GM12891 (cell line): ENCODE measurements around the gene MYOM1.

ENCODE experiments used
- DNase-seq: peaks from one replicate; pipeline ENCODE4 v3.0.0; 2011; ENCODE audit warnings: low spot score; ENCODE audit not compliant: insufficient read length
- FAIRE-seq: peaks from 2 replicates; lab custom pipeline; 2011; peaks lifted over from hg19 to GRCh38; lab: Jason Lieb, UNC
- PAX5 ChIP-seq: IDR thresholded peaks from 2 replicates; pipeline ENCODE4 v1.6.1; 2011; ENCODE audit warnings: low read length, moderate library complexity, mild to moderate bottlenecking; ENCODE audit not compliant: insufficient read depth, severe bottlenecking
- POLR2A ChIP-seq: IDR thresholded peaks from 2 replicates; pipeline ENCODE4 v1.6.1; 2011; ENCODE audit warnings: low read depth, low read length, control low read depth
- POLR2AphosphoS5 ChIP-seq: IDR thresholded peaks from 2 replicates; pipeline ENCODE4 v1.6.1; 2011; ENCODE audit warnings: low read depth, low read length, control low read depth
- POU2F2 ChIP-seq: IDR thresholded peaks from 2 replicates; pipeline ENCODE4 v1.6.1; 2011; ENCODE audit warnings: low read depth, mild to moderate bottlenecking, control low read depth, low read length, moderate library complexity
- SPI1 ChIP-seq: IDR thresholded peaks from 2 replicates; pipeline ENCODE4 v1.6.1; 2011; ENCODE audit warnings: low read depth, low read length, control low read depth
- TAF1 ChIP-seq: IDR thresholded peaks from 2 replicates; pipeline ENCODE4 v1.6.1; 2011; ENCODE audit warnings: low read depth, low read length, control low read depth

The MYOM1 gene

GRCh38 chr18:3111523-3112240, 108.1 kb downstream of the MYOM1 start:
- FAIRE-seq (no peak), DNase-seq (no peak)
- TF ChIP-seq POU2F2 (no peak), PAX5 (no peak), TAF1 (no peak)

- no peak for DNase-seq
- FAIRE-seq, result no peak
- no peak for TF ChIP-seq TAF1
- TF ChIP-seq POLR2AphosphoS5, result no peak
- no peak for TF ChIP-seq SPI1
- no peak for TF ChIP-seq PAX5
- TF ChIP-seq POLR2A, result no peak
- TF ChIP-seq POU2F2, result no peak
These were observed 109.6 kb downstream of the MYOM1 start for GRCh38 chr18:3110034-3110752.

- TF ChIP-seq POLR2AphosphoS5 (no peak), POLR2A (no peak), SPI1 (no peak), POU2F2 (no peak), TAF1 (no peak), PAX5 (no peak)
- FAIRE-seq (no peak), DNase-seq (no peak)
These were observed 112.0 kb downstream of the MYOM1 start for GRCh38 chr18:3107740-3108151.

- TF ChIP-seq TAF1 (no peak), POLR2AphosphoS5 (no peak), PAX5 (no peak), POU2F2 (no peak), SPI1 (no peak), POLR2A (no peak)
- FAIRE-seq, result no peak
- DNase-seq, result no peak
These were observed 115.3 kb downstream of the MYOM1 start for GRCh38 chr18:3104190-3105054.

- FAIRE-seq (no peak), DNase-seq (no peak)
- TF ChIP-seq POLR2A (no peak), POLR2AphosphoS5 (no peak), TAF1 (no peak), SPI1 (no peak), POU2F2 (no peak), PAX5 (no peak)
These were observed 116.2 kb downstream of the MYOM1 start for GRCh38 chr18:3103576-3103975.

- TF ChIP-seq POLR2AphosphoS5 (no peak), POLR2A (no peak), TAF1 (no peak), POU2F2 (no peak), PAX5 (no peak), SPI1 (no peak)
- FAIRE-seq, result no peak
- DNase-seq, result no peak
These were observed 116.8 kb downstream of the MYOM1 start for GRCh38 chr18:3102983-3103382.

GRCh38 chr18:3100498-3101132, 119.2 kb downstream of the MYOM1 start:
- TF ChIP-seq POLR2A (no peak), POU2F2 (no peak), SPI1 (no peak), TAF1 (no peak), POLR2AphosphoS5 (no peak), PAX5 (no peak)
- FAIRE-seq (no peak), DNase-seq (no peak)

GRCh38 chr18:3099327-3099726, 120.4 kb downstream of the MYOM1 start:
- FAIRE-seq, result no peak
- DNase-seq, result no peak
- no peak for TF ChIP-seq SPI1
- no peak for TF ChIP-seq POU2F2
- TF ChIP-seq POLR2AphosphoS5, result no peak
- no peak for TF ChIP-seq PAX5
- no peak for TF ChIP-seq TAF1
- no peak for TF ChIP-seq POLR2A

GRCh38 chr18:3097082-3097481, 122.7 kb downstream of the MYOM1 start:
- no peak for TF ChIP-seq POLR2AphosphoS5
- TF ChIP-seq TAF1, result no peak
- no peak for TF ChIP-seq PAX5
- TF ChIP-seq SPI1, result no peak
- TF ChIP-seq POLR2A, result no peak
- TF ChIP-seq POU2F2, result no peak
- DNase-seq (no peak), FAIRE-seq (no peak)
